ENCODE data around the gene HPGD. TPM values are rescaled to one million over a fixed set of nuclear protein-coding genes. Genes with fewer than 3 reads are reported as not detected.

Gene HPGD
- total RNA-seq, 1 experiment from 2014 or later: 1.2 TPM

- Histone ChIP-seq H3K9me3 (ENCODE audit: control insufficient read depth, insufficient read depth, low read depth, low read length) (no peaks in the 10 kb centered on the region), H3K27ac (ENCODE audit: low read length) (no peak overlapping the region), H3K4me3 (ENCODE audit: low read depth in 2 of 2, low read length in 2 of 2) (no peak overlapping the region), H3K4me1 (ENCODE audit: control insufficient read depth, insufficient read depth, low read length) (no peaks in the 10 kb centered on the region), H3K27me3 (ENCODE audit: control insufficient read depth, insufficient read depth, low read length) (no peaks in the 10 kb centered on the region), H3K36me3 (ENCODE audit: control insufficient read depth, insufficient read depth, low read length) (no peaks in the 10 kb centered on the region)
- no TSS peak for BruUV-seq (replicated peaks)
- in situ Hi-C loops (cut with HindIII; ENCODE audit: low pct_unique_long_range_greater_than_20kb, low sequenced_read_pairs): no loop called here
- ChIA-PET POLR2A (no interaction called here), CTCF (no interaction called here)
- no peak for DNase-seq (ENCODE audit: low read depth, low spot score)
- no peak for TF ChIP-seq REST (IDR thresholded peaks at IDR 0.05; ENCODE audit: insufficient read depth in 1 of 2, low read depth in 2 of 2, low read length in 1 of 2)
- TF ChIP-seq SIN3A (IDR thresholded peaks at IDR 0.05; ENCODE audit: borderline replicate concordance, insufficient read depth, low read depth, low read length): no peak
- no peak for TF ChIP-seq POLR2AphosphoS5 (IDR thresholded peaks at IDR 0.05; ENCODE audit: low read depth, low read length)
- no peak for TF ChIP-seq CTCF (IDR thresholded peaks at IDR 0.05)
- no peak for TF ChIP-seq TCF7L2 (IDR thresholded peaks at IDR 0.05; ENCODE audit: low read depth, low read length)
- intact Hi-C loops (cut with micrococcal nuclease; ENCODE audit: unreplicated experiment): no loop called here
- no peak for ATAC-seq
Observed at GRCh38 chr4:174457468-174457867, 64.8 kb downstream of the HPGD start.

GRCh38 chr4:174454815-174455473 lies 67.3 kb downstream of the HPGD start:
- DNase-seq (ENCODE audit: low read depth, low spot score): no peak
- no peak for TF ChIP-seq REST (IDR thresholded peaks at IDR 0.05; ENCODE audit: insufficient read depth in 1 of 2, low read depth in 2 of 2, low read length in 1 of 2)
- no peak for TF ChIP-seq POLR2AphosphoS5 (IDR thresholded peaks at IDR 0.05; ENCODE audit: low read depth, low read length)
- TF ChIP-seq SIN3A (IDR thresholded peaks at IDR 0.05; ENCODE audit: borderline replicate concordance, insufficient read depth, low read depth, low read length): no peak
- no peak for TF ChIP-seq TCF7L2 (IDR thresholded peaks at IDR 0.05; ENCODE audit: low read depth, low read length)
- TF ChIP-seq CTCF (IDR thresholded peaks at IDR 0.05): no peak
- Histone ChIP-seq H3K9me3 (ENCODE audit: control insufficient read depth, insufficient read depth, low read depth, low read length) (no peaks in the 10 kb centered on the region), H3K4me3 (ENCODE audit: low read depth in 2 of 2, low read length in 2 of 2) (no peak overlapping the region), H3K27ac (ENCODE audit: low read length) (no peak overlapping the region), H3K27me3 (ENCODE audit: control insufficient read depth, insufficient read depth, low read length) (no peaks in the 10 kb centered on the region), H3K36me3 (ENCODE audit: control insufficient read depth, insufficient read depth, low read length) (no peaks in the 10 kb centered on the region), H3K4me1 (ENCODE audit: control insufficient read depth, insufficient read depth, low read length) (no peaks in the 10 kb centered on the region)
- no TSS peak for BruUV-seq (replicated peaks)
- ATAC-seq: no peak
- ChIA-PET POLR2A (no interaction called here), CTCF (no interaction called here)
- in situ Hi-C loops (cut with HindIII; ENCODE audit: low pct_unique_long_range_greater_than_20kb, low sequenced_read_pairs): no loop called here
- intact Hi-C loops (cut with micrococcal nuclease; ENCODE audit: unreplicated experiment): no loop called here

Measured in Panc1 (cell line).